ENCODE data around the gene NOP53. TPM values are rescaled to one million over a fixed set of nuclear protein-coding genes. Genes with fewer than 3 reads are reported as not detected.

The NOP53 gene
- total and polyA plus RNA-seq, 2 of the 13 experiments (the other 11 are each of a cell fraction or from before 2014, with no cell fraction given): 53.9 to 141 TPM

DNA sequence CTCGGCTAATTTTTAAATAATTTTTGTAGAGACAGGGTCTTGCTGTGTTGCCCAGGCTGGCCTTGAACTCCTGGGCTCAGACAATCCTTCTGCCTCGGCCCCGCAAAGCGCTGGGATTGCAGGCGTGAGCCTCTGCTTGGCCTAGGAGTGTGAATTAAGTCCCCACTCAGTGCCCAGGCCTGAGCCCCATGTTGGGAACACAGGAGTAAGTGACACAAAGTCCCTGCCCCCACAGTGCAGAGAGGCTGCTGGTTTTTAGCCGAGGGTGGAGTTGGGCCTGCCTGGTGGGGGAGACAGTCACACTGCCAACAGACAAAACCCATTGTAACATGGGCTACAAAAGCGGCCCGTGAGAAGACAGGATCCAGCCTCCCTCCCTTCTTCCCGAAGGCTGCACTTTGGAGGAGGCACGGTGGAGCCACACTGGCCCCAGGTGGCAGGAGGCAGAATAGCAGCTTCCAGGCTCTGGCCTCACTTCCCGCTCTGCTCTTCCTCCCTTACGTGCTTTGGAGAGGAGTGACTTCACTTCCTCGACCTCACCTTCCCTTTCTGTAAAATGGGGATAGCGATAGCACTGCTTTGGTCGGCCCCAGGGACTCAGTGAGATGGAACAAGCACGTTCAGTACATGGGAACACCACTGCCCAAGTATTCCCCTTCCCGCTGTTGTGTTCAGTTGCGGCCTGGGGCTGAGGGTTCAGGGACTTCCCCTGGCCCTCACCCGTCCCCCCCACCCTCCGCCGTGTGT, 47.3 kb upstream of the NOP53 start (continued):
- TF ChIP-seq RXRB (CRISPR knock-in tag; IDR thresholded peaks at IDR 0.05; ENCODE audit: borderline replicate concordance) (no peak), KLF11 (CRISPR knock-in tag; IDR thresholded peaks at IDR 0.05) (no peak), BORCS8-MEF2B (CRISPR knock-in tag; IDR thresholded peaks at IDR 0.05) (peak; percentile 30; the same call in 1 of the 2 replicates), XRCC5 (optimal IDR thresholded peaks at IDR 0.05; ENCODE audit: low read length) (peak; percentile 90), FOXA3 (CRISPR knock-in tag; IDR thresholded peaks at IDR 0.05) (peak; percentile 26; the same call in 1 of the 2 replicates), MAX (IDR thresholded peaks at IDR 0.05) (0 out of 2 replicates have a peak, but pooled peaks have one; percentile 7), KDM2A (CRISPR knock-in tag; IDR thresholded peaks at IDR 0.05; ENCODE audit: borderline replicate concordance, low read depth) (peak; percentile 74), ZKSCAN1 (IDR thresholded peaks at IDR 0.05; ENCODE audit: low read length) (peak; percentile 60; the same call in 1 of the 2 replicates), MIER2 (CRISPR knock-in tag; IDR thresholded peaks at IDR 0.05) (peak; percentile 60; the same call in 1 of the 2 replicates), HOXD1 (CRISPR knock-in tag; IDR thresholded peaks at IDR 0.05) (no peak), ZNF121 (CRISPR knock-in tag; IDR thresholded peaks at IDR 0.05) (peak; percentile 85), ZNF792 (CRISPR knock-in tag; IDR thresholded peaks at IDR 0.05) (0 out of 2 replicates have a peak, but pooled peaks have one; percentile 33), ZBTB21 (CRISPR knock-in tag; IDR thresholded peaks at IDR 0.05) (peak; percentile 39; the same call in 1 of the 2 replicates), SALL1 (CRISPR knock-in tag; IDR thresholded peaks at IDR 0.05) (peak; percentile 58; the same call in 1 of the 2 replicates), CEBPG (CRISPR knock-in tag; IDR thresholded peaks at IDR 0.05) (0 out of 2 replicates have a peak, but pooled peaks have one; percentile 5), TEAD3 (CRISPR knock-in tag; optimal IDR thresholded peaks at IDR 0.05; ENCODE audit: borderline replicate concordance) (peak; percentile 34), ZNF354B (CRISPR knock-in tag; IDR thresholded peaks at IDR 0.05) (no peak), MAFF (IDR thresholded peaks at IDR 0.05; ENCODE audit: low read depth, low read length) (no peak), ZNF335 (CRISPR knock-in tag; IDR thresholded peaks at IDR 0.05) (peak; percentile 87), ZNF20 (CRISPR knock-in tag; IDR thresholded peaks at IDR 0.05) (no peak), MAZ (IDR thresholded peaks at IDR 0.05; ENCODE audit: borderline replicate concordance, low read depth, low read length) (no peak), MAZ (CRISPR knock-in tag; IDR thresholded peaks at IDR 0.05; ENCODE audit: low read depth) (peak; percentile 26; the same call in 1 of the 2 replicates), AHR (CRISPR knock-in tag; IDR thresholded peaks at IDR 0.05) (0 out of 2 replicates have a peak, but pooled peaks have one; percentile 43)
- TF ChIP-seq, protein P1, sequence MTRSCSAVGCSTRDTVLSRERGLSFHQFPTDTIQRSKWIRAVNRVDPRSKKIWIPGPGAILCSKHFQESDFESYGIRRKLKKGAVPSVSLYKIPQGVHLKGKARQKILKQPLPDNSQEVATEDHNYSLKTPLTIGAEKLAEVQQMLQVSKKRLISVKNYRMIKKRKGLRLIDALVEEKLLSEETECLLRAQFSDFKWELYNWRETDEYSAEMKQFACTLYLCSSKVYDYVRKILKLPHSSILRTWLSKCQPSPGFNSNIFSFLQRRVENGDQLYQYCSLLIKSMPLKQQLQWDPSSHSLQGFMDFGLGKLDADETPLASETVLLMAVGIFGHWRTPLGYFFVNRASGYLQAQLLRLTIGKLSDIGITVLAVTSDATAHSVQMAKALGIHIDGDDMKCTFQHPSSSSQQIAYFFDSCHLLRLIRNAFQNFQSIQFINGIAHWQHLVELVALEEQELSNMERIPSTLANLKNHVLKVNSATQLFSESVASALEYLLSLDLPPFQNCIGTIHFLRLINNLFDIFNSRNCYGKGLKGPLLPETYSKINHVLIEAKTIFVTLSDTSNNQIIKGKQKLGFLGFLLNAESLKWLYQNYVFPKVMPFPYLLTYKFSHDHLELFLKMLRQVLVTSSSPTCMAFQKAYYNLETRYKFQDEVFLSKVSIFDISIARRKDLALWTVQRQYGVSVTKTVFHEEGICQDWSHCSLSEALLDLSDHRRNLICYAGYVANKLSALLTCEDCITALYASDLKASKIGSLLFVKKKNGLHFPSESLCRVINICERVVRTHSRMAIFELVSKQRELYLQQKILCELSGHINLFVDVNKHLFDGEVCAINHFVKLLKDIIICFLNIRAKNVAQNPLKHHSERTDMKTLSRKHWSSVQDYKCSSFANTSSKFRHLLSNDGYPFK (CRISPR knock-in tag; IDR thresholded peaks at IDR 0.05; ENCODE audit: borderline replicate concordance): no peak
- TF ChIP-seq, protein P2, sequence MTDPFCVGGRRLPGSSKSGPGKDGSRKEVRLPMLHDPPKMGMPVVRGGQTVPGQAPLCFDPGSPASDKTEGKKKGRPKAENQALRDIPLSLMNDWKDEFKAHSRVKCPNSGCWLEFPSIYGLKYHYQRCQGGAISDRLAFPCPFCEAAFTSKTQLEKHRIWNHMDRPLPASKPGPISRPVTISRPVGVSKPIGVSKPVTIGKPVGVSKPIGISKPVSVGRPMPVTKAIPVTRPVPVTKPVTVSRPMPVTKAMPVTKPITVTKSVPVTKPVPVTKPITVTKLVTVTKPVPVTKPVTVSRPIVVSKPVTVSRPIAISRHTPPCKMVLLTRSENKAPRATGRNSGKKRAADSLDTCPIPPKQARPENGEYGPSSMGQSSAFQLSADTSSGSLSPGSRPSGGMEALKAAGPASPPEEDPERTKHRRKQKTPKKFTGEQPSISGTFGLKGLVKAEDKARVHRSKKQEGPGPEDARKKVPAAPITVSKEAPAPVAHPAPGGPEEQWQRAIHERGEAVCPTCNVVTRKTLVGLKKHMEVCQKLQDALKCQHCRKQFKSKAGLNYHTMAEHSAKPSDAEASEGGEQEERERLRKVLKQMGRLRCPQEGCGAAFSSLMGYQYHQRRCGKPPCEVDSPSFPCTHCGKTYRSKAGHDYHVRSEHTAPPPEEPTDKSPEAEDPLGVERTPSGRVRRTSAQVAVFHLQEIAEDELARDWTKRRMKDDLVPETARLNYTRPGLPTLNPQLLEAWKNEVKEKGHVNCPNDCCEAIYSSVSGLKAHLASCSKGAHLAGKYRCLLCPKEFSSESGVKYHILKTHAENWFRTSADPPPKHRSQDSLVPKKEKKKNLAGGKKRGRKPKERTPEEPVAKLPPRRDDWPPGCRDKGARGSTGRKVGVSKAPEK (CRISPR knock-in tag; IDR thresholded peaks at IDR 0.05; ENCODE audit: borderline replicate concordance): no peak
- TF ChIP-seq, protein P3, sequence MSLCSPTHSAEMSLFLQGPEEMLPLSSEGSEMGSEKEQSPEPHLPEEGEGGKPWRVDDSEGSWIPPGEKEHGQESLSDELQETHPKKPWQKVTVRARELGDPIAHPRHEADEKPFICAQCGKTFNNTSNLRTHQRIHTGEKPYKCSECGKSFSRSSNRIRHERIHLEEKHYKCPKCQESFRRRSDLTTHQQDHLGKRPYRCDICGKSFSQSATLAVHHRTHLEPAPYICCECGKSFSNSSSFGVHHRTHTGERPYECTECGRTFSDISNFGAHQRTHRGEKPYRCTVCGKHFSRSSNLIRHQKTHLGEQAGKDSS (CRISPR knock-in tag; IDR thresholded peaks at IDR 0.05; ENCODE audit: borderline replicate concordance, low read depth): 0 out of 2 replicates have a peak, but pooled peaks have one; percentile 35
